ENCODE measurements around the gene TTLL5. TPM values are rescaled to one million over a fixed set of nuclear protein-coding genes. Genes with fewer than 3 reads are reported as not detected.

The TTLL5 gene
- total RNA-seq, 1 donor from 2014 or later = 43.1 TPM

- no peak for TF ChIP-seq CTCF (IDR thresholded peaks at IDR 0.05; ENCODE audit: partially characterized antibody, unreplicated experiment)
- Mint-ChIP-seq H3K9me3 (ENCODE audit: unreplicated experiment) (no peaks in the 10 kb centered on the region), H3K27me3 (ENCODE audit: unreplicated experiment) (peaks cover 2% of the 10 kb centered on the region), H3K4me3 (ENCODE audit: unreplicated experiment) (no peak overlapping the region), H3K27ac (ENCODE audit: unreplicated experiment) (no peak overlapping the region), H3K4me1 (ENCODE audit: low read depth, unreplicated experiment) (peaks cover 24% of the 10 kb centered on the region), H3K36me3 (ENCODE audit: unreplicated experiment) (no peaks in the 10 kb centered on the region)
- DNase-seq = no peak
Measured at GRCh38 chr14:75910048-75910447, 249.0 kb downstream of the TTLL5 start.

- peak; percentile 75 for DNase-seq
- H3K4me3 Mint-ChIP-seq (ENCODE audit: unreplicated experiment) = no peak overlapping the region
- peaks cover 22% of the 10 kb centered on the region for H3K4me1 Mint-ChIP-seq (ENCODE audit: low read depth, unreplicated experiment)
- peak overlapping the region; percentile 88 for H3K27ac Mint-ChIP-seq (ENCODE audit: unreplicated experiment)
- no peaks in the 10 kb centered on the region for H3K36me3 Mint-ChIP-seq (ENCODE audit: unreplicated experiment)
- H3K9me3 Mint-ChIP-seq (ENCODE audit: unreplicated experiment) = no peaks in the 10 kb centered on the region
- no peak for TF ChIP-seq CTCF (IDR thresholded peaks at IDR 0.05; ENCODE audit: partially characterized antibody, unreplicated experiment)
- H3K27me3 Mint-ChIP-seq (ENCODE audit: unreplicated experiment) = peaks cover 2% of the 10 kb centered on the region
Measured at GRCh38 chr14:75911883-75912282, 250.8 kb downstream of the TTLL5 start.

GRCh38 chr14:75913183-75913582 is 252.1 kb downstream of the TTLL5 start:
- Mint-ChIP-seq H3K9me3 (ENCODE audit: unreplicated experiment) (no peaks in the 10 kb centered on the region), H3K4me3 (ENCODE audit: unreplicated experiment) (no peak overlapping the region), H3K36me3 (ENCODE audit: unreplicated experiment) (no peaks in the 10 kb centered on the region), H3K27ac (ENCODE audit: unreplicated experiment) (no peak overlapping the region), H3K27me3 (ENCODE audit: unreplicated experiment) (peaks cover 2% of the 10 kb centered on the region), H3K4me1 (ENCODE audit: low read depth, unreplicated experiment) (peaks cover 20% of the 10 kb centered on the region)
- no peak for DNase-seq
- no peak for TF ChIP-seq CTCF (IDR thresholded peaks at IDR 0.05; ENCODE audit: partially characterized antibody, unreplicated experiment)

GRCh38 chr14:75915045-75915444 is 254.0 kb downstream of the TTLL5 start:
- Mint-ChIP-seq H3K4me1 (ENCODE audit: low read depth, unreplicated experiment) (peaks cover 21% of the 10 kb centered on the region), H3K9me3 (ENCODE audit: unreplicated experiment) (no peaks in the 10 kb centered on the region), H3K36me3 (ENCODE audit: unreplicated experiment) (no peaks in the 10 kb centered on the region), H3K27me3 (ENCODE audit: unreplicated experiment) (no peaks in the 10 kb centered on the region), H3K4me3 (ENCODE audit: unreplicated experiment) (no peak overlapping the region), H3K27ac (ENCODE audit: unreplicated experiment) (no peak overlapping the region)
- no peak for DNase-seq
- TF ChIP-seq CTCF (IDR thresholded peaks at IDR 0.05; ENCODE audit: partially characterized antibody, unreplicated experiment) = no peak

GRCh38 chr14:75917322-75917945 is 256.4 kb downstream of the TTLL5 start:
- Mint-ChIP-seq H3K9me3 (ENCODE audit: unreplicated experiment) (peaks cover 3% of the 10 kb centered on the region), H3K4me1 (ENCODE audit: low read depth, unreplicated experiment) (peaks cover 12% of the 10 kb centered on the region), H3K27me3 (ENCODE audit: unreplicated experiment) (no peaks in the 10 kb centered on the region), H3K4me3 (ENCODE audit: unreplicated experiment) (peak overlapping the region; percentile 28), H3K27ac (ENCODE audit: unreplicated experiment) (peak overlapping the region; percentile 59), H3K36me3 (ENCODE audit: unreplicated experiment) (no peaks in the 10 kb centered on the region)
- DNase-seq = no peak
- TF ChIP-seq CTCF (IDR thresholded peaks at IDR 0.05; ENCODE audit: partially characterized antibody, unreplicated experiment) = no peak
